IPS DF 4.7 (cell line): ENCODE data around the gene CMBL.
"Not testable (repeated sequence)": the region's sequence is repeated elsewhere in the genome, so short reads cannot be mapped to it uniquely, and the experiment has no call there.

ENCODE experiments used
- DNase-seq: peaks from one replicate; pipeline ENCODE4 v3.0.0-alpha.2; 2013; ENCODE audit warnings: low spot score; ENCODE audit errors: extremely low read depth

CMBL gene

DNA sequence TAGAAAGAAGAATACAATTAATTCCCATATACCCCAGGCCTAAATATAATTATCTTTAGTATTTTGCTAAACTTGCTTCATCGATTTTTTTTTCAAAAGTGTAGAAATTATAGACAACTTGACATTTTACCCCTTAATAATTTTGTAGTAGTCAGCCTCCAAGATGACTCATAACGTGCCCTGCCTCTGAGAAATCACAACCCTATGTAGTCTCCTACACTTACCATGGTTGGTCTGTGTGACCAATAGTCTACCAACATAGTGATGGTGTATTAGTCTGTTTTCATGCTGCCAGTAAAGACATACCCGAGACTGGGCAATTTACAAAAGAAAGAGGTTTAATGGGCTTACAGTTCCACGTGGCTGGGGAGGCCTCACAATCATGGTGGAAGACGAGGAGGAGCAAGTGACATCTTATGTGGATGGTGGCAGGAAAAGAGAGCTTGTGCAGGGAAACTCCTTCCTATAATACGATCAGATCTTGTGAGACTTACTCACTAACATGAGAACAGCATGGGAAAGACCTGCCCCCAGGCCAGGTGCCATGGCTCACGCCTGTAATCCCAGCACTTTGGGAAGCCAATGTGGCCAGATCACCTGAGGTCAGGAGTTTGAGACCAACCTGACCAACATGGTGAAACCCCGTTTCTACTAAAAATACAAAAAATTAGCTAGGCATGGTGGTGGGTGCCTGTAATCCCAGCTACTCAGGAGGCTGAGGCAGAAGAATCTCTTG lies 3.3 kb upstream of the CMBL start:
- not testable (repeated sequence) for DNase-seq

DNA sequence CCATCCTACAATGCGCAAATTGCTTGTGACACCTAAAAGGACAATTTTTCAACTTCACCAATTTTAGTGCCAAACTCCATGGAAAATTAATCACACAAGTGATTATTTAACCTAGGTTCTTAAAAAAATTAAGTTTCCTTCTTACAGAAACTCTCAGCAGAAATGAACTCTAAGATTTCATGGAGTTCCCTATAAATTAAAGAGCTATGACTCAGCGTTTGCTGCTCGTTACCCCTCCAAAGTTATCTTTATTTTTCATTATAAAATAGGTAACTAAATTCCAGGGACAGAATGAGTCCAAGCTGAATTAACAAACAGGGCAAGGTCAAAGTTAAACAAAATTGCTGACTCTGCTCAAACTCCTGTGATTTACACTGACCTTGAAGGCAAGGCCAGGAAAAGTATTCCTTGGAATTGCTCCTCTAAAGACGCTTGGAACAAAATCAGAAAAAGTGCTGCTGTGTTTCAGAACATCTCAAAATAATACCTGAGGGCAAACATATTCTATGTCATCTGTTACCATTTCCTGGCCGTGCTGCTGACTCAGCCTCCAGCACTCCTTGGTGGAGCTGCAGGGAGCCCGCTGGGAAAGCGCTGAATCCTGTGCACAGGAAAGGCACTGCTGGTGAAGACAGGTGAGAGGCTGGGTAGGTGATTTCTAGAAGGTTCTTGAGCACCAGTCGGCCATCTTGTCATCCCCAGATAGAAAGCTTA lies 2.5 kb upstream of the CMBL start:
- no peak for DNase-seq

GRCh38 chr5:10308844-10309243 lies 1.1 kb upstream of the CMBL start:
- DNase-seq = no peak

DNA sequence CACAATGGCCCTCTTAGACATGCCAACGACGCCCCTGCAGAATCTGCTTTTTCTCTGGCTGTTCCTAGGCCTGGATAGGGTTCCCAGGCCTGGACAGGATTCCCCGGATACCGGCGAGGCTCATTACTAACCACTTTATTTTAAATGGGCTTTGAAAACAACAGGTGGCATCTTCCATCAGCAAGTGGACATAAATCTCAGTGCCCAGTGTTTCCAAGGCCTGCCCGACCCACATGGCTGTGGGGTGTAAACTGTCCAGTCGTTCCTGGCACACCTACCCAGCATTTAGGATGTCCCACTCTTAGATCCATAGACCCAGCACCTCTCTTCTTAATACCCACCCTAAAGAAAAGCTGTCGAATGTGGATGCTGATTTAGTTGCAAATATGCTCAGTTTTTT lies 896 bp downstream of the CMBL start:
- no peak for DNase-seq

GRCh38 chr5:10306114-10306513 lies 1.6 kb downstream of the CMBL start:
- no peak for DNase-seq

DNA sequence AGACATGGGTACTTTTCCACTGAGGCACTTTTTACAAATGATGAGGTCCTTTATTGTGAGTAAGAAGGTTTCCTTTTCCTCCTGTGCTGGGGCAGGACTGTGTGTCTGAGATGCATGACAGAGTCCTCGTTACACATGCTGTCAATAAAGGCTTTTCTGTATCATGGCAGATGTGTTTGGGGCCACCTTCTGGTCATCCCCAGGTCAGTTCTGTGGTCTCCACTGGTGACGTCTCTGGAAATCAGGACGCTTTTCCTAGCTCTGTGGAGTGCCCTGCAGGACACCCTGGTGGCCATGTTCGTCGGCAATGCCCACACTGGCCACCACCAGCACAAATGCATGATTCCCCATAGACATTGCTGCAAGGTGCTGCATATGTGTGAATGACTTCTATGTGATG lies 2.8 kb downstream of the CMBL start:
- DNase-seq = no peak

GRCh38 chr5:10303699-10304170 lies 4.0 kb downstream of the CMBL start:
- no peak for DNase-seq

DNA sequence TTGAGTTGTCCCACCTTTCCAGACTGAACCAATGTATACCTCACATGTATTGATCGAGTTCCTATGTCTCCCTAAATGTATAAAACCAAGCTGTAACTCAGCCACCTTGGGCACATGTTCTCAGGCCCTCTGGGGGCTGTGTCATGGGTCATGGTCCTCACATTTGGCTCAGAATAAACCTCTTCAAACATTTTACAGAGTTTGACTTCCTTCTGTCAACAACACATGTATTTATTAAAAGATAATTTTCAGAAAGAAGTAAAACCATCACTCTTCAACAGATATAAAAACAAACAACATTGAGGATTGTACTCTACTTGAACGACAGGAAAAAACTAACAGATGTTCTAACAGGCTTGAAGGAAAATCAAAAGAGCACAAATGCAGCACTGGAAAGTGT lies 4.5 kb downstream of the CMBL start:
- no peak for DNase-seq

- DNase-seq = no peak
These were observed 5.7 kb downstream of the CMBL start for GRCh38 chr5:10301842-10302610.

GRCh38 chr5:10301266-10301665 lies 6.4 kb downstream of the CMBL start:
- DNase-seq = no peak

- no peak for DNase-seq
These were observed 7.5 kb downstream of the CMBL start for GRCh38 chr5:10300246-10300645.

- DNase-seq = no peak
These were observed 10.0 kb downstream of the CMBL start for GRCh38 chr5:10297646-10298204.

DNA sequence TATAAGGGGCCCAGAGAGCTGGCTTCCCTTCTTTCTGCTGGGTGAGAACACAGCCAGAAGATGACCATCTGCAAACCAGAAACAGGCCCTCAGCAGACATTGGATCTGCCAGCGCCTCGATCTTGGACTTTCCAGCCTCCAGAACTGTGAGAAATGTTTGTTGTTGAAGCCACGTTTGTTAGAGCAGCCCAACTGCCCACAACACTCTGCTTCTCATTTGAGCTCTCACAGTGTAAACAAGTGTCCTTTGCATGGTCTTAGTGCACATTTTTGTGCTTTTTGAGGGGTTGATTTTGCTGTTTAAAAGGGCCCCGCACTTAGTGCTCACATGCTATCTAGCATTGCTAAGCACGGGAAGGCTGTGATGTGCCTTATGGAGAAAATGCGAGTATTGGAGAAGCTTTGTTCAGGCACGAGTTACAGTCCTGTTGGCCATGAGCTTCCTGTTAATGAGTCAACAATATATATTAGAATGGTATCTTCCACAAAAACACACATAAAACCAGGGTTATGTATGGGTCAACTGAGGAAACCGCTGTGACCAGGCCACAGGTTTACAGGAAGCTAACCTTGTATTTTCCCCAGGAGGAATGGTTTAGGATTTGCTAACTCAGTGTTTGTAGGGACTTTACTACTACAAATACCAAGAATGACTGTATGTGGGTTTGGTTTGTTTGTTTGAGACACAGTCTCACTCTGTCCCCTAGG lies 11.9 kb downstream of the CMBL start:
- DNase-seq = no peak

GRCh38 chr5:10293907-10294662 lies 13.6 kb downstream of the CMBL start:
- no peak for DNase-seq

DNA sequence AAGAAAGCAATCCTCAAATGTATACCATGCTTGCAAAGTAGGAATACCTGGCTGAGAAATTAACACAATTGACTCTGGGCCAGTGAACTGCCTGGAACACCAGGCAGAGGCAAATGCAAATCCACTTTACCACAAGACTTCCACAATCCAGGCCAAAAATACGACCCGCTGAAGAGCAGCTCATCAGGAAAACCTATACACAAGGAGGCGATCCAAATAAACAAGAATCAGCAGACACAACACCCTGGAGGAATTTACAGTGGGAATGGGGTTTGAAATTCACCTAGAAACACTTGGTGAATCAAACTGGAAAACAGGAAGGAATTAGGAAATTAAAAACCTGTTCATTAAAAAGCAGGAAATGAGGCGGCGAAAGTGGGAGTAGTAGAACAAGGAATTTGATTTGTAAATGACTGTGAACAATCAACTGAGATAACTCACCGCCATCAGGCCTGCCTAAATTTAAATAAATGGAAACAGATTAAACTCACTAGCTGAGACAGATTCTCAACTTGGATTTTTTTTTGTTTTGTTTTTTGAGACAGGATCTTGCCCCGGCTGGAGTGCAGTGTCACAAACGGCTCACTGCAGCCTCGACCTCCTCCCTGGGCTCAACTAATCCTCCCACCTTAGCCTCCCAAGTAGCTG lies 15.9 kb downstream of the CMBL start:
- DNase-seq = no peak

DNA sequence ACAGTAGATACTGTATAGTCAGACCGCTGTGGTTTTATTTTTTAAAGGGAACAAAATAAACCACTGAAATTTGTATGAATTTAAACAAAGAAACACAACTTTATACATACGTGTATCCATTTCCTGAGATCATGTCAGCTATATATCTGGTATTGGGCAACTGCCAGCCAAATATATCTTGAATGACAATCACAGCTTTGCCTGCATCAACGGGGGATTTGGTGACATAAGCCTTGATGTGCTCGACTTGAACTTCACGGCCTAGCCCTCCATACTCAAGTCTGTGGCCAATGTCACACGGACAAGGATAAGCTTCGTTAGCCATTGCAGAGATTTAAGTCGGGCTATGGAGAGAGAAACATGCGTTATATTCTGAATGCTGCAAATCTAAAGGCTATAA lies 17.3 kb downstream of the CMBL start:
- no peak for DNase-seq

- no peak for DNase-seq
These were observed 17.7 kb downstream of the CMBL start for GRCh38 chr5:10289991-10290390.

GRCh38 chr5:10289353-10289752 lies 18.3 kb downstream of the CMBL start:
- DNase-seq = no peak

DNA sequence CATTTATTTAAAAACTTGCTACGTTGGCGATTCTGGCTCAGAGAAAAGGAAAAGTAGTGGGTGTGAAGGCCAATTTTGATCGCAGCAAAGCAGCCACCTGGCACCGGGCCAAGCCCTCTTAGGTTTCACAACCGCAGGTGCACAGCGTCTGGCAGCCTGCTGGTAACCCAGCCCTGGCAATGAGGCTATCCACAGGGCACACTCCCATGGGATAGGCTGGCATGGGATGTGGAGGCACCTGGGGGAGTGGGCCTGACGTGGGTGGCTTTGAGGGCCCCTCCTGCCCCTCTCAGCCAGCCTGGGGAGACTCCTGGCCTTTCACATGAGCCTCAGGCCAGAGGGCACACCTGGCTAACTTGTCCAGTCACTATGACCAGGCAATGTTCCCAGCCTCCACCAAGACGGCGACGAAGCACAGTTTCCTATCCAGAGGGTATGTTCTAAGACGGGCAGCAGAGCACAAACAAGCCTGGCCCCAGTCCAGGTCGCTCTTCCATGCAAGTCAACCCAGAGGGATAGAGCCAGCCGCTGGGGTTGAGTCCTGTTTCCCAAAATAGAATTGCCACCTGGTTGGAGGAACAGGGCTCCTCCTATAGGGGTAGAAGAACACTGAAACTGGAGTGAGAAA lies 19.0 kb downstream of the CMBL start:
- DNase-seq = no peak

GRCh38 chr5:10286862-10287227 lies 20.9 kb downstream of the CMBL start:
- no peak for DNase-seq
